Coronary artery (tissue), 2 donors: Measurements from ENCODE around the gene ARHGAP45.
A peak's percentile ranks its signal among the peaks of the same experiment; 100 is the strongest.

ENCODE experiments used
- DNase-seq: peaks from one replicate; pipeline ENCODE4 v3.0.0-alpha.2; 2017; ENCODE audit warnings: low spot score
- H3K27ac ChIP-seq, 2 donors: fragments of 200-600 bp; sonication (generic); one replicate each; pipeline ENCODE4 v1.5.1; 2016 to 2019
- H3K4me3 ChIP-seq: fragments of 200-600 bp; sonication (generic); 2 replicates; pipeline ENCODE4 v1.5.1; 2016; ENCODE audit warnings: mild to moderate bottlenecking, moderate library complexity
- CTCF ChIP-seq: fragments of 200-600 bp; sonication (generic); IDR thresholded peaks from one replicate; pipeline ENCODE4 v1.5.1; 2019; ENCODE audit warnings: antibody characterized with exemption

Gene ARHGAP45

GRCh38 chr19:1097810-1098176 lies 30.8 kb downstream of the ARHGAP45 start:
- H3K27ac ChIP-seq = peak overlapping the region; percentile 57 to 86
- TF ChIP-seq CTCF = no peak
- H3K4me3 ChIP-seq = no peak overlapping the region
- no peak for DNase-seq

- no peak overlapping the region for H3K4me3 ChIP-seq
- no peak for DNase-seq
- peak overlapping the region; percentile 57 to 86 for H3K27ac ChIP-seq
- no peak for TF ChIP-seq CTCF
Measured at GRCh38 chr19:1098177-1099051, 31.4 kb downstream of the ARHGAP45 start.

- no peak for TF ChIP-seq CTCF
- peak overlapping the region; percentile 60 for H3K4me3 ChIP-seq
- DNase-seq = no peak
- H3K27ac ChIP-seq = peak overlapping the region; percentile 99 to 100
Measured at GRCh38 chr19:1101337-1101698, 34.4 kb downstream of the ARHGAP45 start.

GRCh38 chr19:1102407-1103131 lies 35.6 kb downstream of the ARHGAP45 start:
- peak overlapping the region; percentile 57 for H3K4me3 ChIP-seq
- no peak for TF ChIP-seq CTCF
- H3K27ac ChIP-seq = peak overlapping the region; percentile 99 to 100
- DNase-seq = peak; percentile 92

- no peak for TF ChIP-seq CTCF
- DNase-seq = no peak
- H3K4me3 ChIP-seq = peak overlapping the region; percentile 58
- peak overlapping the region; percentile 99 to 100 for H3K27ac ChIP-seq
Measured at GRCh38 chr19:1103132-1103707, 36.3 kb downstream of the ARHGAP45 start.

GRCh38 chr19:1103708-1104310 lies 36.8 kb downstream of the ARHGAP45 start, which contains the start of gene GPX4:
TSS of gene GPX4 (plus strand) at chr19:1103994. CDS start at chr19:1104044, 50 bp downstream.
- H3K4me3 ChIP-seq = peak within 1 kb of the TSS; percentile 96
- TF ChIP-seq CTCF = no peak
- peak; percentile 99 for DNase-seq
- peak within 1 kb of the TSS; percentile 99 to 100 for H3K27ac ChIP-seq
